ENCODE results near the gene SKAP1.

SKAP1 gene

DNA sequence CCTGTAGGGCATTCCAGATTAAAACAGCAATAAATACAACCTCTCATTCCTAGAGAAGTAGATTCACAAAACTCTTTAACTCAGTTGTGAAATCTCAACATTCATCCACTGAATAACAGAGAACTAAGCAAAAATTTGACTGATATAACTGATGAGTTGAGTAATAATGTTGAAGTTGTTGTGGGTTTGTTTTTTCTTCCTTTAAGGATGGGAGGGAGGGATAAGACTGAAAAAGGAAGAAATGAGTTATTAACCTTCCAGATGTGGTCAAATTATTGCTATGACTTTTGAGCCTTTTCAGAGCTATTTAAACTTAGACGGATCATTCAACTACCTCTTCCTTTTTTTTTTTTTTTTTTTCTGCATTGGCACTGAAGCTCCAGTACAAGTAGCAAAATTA is 38.6 kb downstream of the SKAP1 start:
- DNase-seq (ENCODE audit: low read depth) = no peak
- TF ChIP-seq, protein P1, sequence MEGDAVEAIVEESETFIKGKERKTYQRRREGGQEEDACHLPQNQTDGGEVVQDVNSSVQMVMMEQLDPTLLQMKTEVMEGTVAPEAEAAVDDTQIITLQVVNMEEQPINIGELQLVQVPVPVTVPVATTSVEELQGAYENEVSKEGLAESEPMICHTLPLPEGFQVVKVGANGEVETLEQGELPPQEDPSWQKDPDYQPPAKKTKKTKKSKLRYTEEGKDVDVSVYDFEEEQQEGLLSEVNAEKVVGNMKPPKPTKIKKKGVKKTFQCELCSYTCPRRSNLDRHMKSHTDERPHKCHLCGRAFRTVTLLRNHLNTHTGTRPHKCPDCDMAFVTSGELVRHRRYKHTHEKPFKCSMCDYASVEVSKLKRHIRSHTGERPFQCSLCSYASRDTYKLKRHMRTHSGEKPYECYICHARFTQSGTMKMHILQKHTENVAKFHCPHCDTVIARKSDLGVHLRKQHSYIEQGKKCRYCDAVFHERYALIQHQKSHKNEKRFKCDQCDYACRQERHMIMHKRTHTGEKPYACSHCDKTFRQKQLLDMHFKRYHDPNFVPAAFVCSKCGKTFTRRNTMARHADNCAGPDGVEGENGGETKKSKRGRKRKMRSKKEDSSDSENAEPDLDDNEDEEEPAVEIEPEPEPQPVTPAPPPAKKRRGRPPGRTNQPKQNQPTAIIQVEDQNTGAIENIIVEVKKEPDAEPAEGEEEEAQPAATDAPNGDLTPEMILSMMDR (IDR thresholded peaks at IDR 0.05; ENCODE audit: low read length, missing control alignments) = no peak
- H3K4me3 ChIP-seq (replicated peaks; ENCODE audit: low read depth, low read length) = no peak overlapping the region

DNA sequence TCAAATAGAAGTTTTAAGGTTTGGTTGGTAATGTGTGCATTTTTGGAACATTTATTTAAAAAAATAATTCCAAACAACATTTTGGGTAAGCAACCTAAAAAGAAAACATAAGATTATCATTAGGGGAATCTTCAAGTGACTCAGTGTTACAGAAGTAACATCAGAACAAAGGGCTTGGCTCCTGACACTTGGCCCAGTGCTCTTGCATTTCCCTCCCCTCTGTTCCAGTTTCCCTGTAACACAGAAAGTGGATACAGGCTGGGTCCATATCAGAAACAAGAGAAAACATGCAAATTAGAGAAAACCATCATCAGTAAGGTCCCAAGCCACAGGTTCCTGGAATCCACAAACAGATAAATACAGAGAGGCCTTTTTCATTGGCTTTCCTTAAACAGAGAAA is 40.1 kb downstream of the SKAP1 start:
- no peak for DNase-seq (ENCODE audit: low read depth)
- H3K4me3 ChIP-seq (replicated peaks; ENCODE audit: low read depth, low read length) = no peak overlapping the region
- TF ChIP-seq, protein P1 (IDR thresholded peaks at IDR 0.05; ENCODE audit: low read length, missing control alignments) = no peak

DNA sequence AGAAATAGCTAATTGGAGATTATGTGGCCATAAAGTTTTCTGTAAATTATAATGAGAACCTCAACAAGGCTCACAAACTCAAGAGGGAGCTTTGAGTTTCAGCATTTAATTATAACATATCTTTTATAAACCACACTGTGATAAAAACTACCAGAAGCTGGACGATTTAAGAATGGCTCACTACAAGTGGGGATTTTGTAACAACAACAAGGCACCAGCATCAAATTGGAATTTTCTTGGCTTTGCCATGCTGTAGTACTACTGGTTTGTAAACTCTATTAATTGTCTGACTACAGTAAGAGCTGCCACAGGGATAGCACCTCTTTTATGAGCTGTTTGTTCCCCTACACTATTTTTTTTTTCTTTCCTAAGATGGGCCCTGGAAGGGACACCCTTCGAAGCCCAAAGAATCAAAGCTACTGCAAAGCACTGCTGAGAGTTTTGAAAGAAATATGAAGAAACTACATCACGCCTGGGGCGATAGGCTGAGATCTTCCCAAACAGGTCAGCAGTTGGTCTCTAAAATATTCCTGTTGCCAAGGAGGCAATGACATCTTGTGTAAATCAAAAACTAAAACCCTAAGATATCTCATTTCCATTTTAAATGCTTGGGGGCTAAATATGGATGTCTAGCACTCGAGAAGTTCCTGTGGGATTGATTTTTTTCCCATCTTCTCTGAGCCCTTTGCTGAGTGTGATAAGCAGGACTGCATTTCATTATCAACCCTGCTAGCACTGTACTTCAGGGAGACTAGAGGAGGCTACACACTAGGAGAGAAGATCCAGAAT is 40.9 kb downstream of the SKAP1 start:
- TF ChIP-seq, protein P1 (IDR thresholded peaks at IDR 0.05; ENCODE audit: low read length, missing control alignments) = no peak
- H3K4me3 ChIP-seq (replicated peaks; ENCODE audit: low read depth, low read length) = no peak overlapping the region
- no peak for DNase-seq (ENCODE audit: low read depth)

DNA sequence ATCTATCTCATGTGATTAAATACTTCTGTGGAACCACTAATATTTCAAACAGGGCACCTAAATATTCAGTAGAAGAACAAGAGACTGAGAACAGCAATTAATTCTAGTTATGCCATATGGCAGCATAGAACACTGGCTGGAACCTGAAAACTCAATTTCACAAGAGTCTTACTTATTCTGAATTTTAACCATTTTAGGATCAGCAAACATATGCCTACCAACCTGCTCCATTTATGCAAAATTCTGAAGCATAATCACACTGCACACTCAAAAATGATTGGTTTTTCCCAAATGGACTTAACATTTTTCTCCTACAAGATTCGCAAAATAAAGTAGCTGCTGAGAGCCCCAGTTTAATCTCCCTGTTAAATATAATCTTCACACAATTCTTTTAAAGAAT is 43.2 kb downstream of the SKAP1 start:
- H3K4me3 ChIP-seq (replicated peaks; ENCODE audit: low read depth, low read length) = no peak overlapping the region
- TF ChIP-seq, protein P1 (IDR thresholded peaks at IDR 0.05; ENCODE audit: low read length, missing control alignments) = no peak
- no peak for DNase-seq (ENCODE audit: low read depth)

DNA sequence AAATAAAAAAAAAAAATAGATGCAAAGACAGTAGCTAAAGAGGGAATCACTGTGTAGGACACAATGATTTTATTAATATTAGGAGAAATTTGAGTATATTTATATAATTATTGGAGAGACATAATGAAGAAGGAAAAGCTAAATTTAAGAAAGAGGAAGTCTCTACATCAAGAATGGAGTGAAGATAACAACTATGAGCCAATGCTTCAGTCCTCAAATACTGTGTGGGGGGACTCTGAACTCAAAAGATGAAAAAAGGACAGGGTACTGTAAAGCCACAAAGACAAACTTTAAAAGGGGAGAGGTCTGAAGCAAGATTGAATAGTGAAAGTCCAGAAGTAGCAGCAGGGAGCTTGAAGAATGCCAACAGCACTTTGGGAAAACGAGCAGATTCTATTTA is 44.7 kb downstream of the SKAP1 start:
- no peak for DNase-seq (ENCODE audit: low read depth)
- no peak overlapping the region for H3K4me3 ChIP-seq (replicated peaks; ENCODE audit: low read depth, low read length)
- TF ChIP-seq, protein P1 (IDR thresholded peaks at IDR 0.05; ENCODE audit: low read length, missing control alignments) = no peak

DNA sequence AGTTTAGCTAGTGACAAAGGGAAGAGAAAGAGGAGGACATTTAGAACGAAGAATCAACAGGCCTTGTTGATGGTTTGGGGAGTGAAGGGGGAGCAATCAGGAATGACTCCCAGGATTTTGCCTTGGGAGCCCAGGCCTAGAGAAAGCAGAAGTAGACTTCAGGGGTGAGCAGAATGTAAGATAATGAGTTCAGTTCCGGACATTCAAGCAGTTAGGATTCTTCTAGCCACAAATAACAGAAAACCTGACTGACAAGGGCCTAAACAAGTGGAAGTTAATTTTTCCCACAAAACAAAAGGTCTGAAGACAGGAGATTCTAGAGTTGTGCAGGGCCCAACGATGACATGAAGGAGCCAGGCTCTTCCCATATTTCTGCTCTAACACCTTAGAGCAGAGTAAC is 45.9 kb downstream of the SKAP1 start:
- no peak overlapping the region for H3K4me3 ChIP-seq (replicated peaks; ENCODE audit: low read depth, low read length)
- TF ChIP-seq, protein P1 (IDR thresholded peaks at IDR 0.05; ENCODE audit: low read length, missing control alignments) = no peak

DNA sequence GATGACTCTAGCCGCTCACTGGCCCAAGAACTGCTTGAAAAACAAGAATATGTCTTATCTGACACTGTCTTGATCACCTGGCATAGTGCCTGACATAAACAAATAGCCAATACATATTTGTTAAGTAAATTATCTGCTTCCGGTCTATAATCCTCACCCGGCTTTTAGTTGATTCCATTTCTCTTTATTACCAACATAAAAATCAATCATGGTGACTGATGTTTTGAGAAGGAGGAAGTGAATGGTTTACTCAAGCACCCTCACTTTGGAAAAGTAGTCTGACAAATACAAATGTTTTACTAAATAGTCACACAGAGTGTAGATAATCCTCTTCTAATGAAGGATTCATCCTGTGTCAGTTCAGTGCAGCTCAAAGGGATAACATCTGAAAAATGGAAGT is 47.0 kb downstream of the SKAP1 start:
- TF ChIP-seq, protein P1 (IDR thresholded peaks at IDR 0.05; ENCODE audit: low read length, missing control alignments) = no peak
- DNase-seq (ENCODE audit: low read depth) = no peak

More for the DNA sequence above, 45.9 kb downstream of the SKAP1 start:
- no peak for DNase-seq (ENCODE audit: low read depth)

More for the DNA sequence above, 47.0 kb downstream of the SKAP1 start:
- H3K4me3 ChIP-seq (replicated peaks; ENCODE audit: low read depth, low read length) = no peak overlapping the region

Data from fibroblast of pulmonary artery (primary cell).